HepG2 (cell line): ENCODE measurements around the gene RHBDD3. TPM values are rescaled to one million over a fixed set of nuclear protein-coding genes. Genes with fewer than 3 reads are reported as not detected.
A peak's percentile ranks its signal among the peaks of the same experiment; 100 is the strongest.

Source experiments
- CBX1 ChIP-seq: IDR thresholded peaks from one replicate; pipeline ENCODE4 v1.6.1; 2016; ENCODE audit warnings: antibody characterized with exemption, low read depth
- CSRNP1 ChIP-seq: sonication (generic); formaldehyde crosslinking; IDR thresholded peaks from 2 replicates; pipeline ENCODE4 v1.8.1; 2023; ENCODE audit warnings: mild to moderate bottlenecking, missing genetic modification reagents
- EHMT2 ChIP-seq: fragments of 200-600 bp; sonication (generic); IDR thresholded peaks from 2 replicates; pipeline ENCODE4 v1.7.0; 2017; ENCODE audit warnings: antibody characterized with exemption, low read depth, low read length, borderline replicate concordance
- ETV5 ChIP-seq: IDR thresholded peaks from 2 replicates; pipeline ENCODE4 v1.6.1; 2018; ENCODE audit warnings: missing biosample characterization, missing genetic modification reagents, inconsistent platforms, borderline replicate concordance
- GLI4 ChIP-seq: sonication (generic); formaldehyde crosslinking; IDR thresholded peaks from 2 replicates; pipeline ENCODE4 v1.5.1; 2020; ENCODE audit warnings: missing genetic modification reagents, mild to moderate bottlenecking, moderate library complexity, borderline replicate concordance
- GMEB2 ChIP-seq: IDR thresholded peaks from 2 replicates; pipeline ENCODE4 v1.6.1; 2016; ENCODE audit warnings: missing biosample characterization, missing genetic modification reagents, low read depth
- GTF2F1 ChIP-seq: fragments of 150-350 bp; IDR thresholded peaks from 2 replicates; pipeline ENCODE4 v1.6.1; 2014; ENCODE audit warnings: low read length
- HNF1B ChIP-seq: sonication (generic); formaldehyde crosslinking; IDR thresholded peaks from 2 replicates; pipeline ENCODE4 v1.5.1; 2020; ENCODE audit warnings: mild to moderate bottlenecking, moderate library complexity, missing genetic modification reagents
- IRF2 ChIP-seq: IDR thresholded peaks from 2 replicates; pipeline ENCODE4 v1.6.1; 2018; ENCODE audit warnings: missing genetic modification reagents, missing compliant biosample characterization
- KDM2A ChIP-seq: sonication (generic); formaldehyde crosslinking; IDR thresholded peaks from 2 replicates; pipeline ENCODE4 v1.4.0; 2020; ENCODE audit warnings: low read depth, missing genetic modification reagents, borderline replicate concordance
- RNF2 ChIP-seq: fragments of 450-650 bp; conservative IDR thresholded peaks from 2 replicates; pipeline ENCODE4 v1.6.1; 2016; ENCODE audit warnings: low read depth
- ZBTB2 ChIP-seq: sonication (generic); formaldehyde crosslinking; IDR thresholded peaks from 2 replicates; pipeline ENCODE4 v1.8.0; 2022; ENCODE audit warnings: low read depth, missing genetic modification reagents
- ZBTB3 ChIP-seq: sonication (generic); formaldehyde crosslinking; IDR thresholded peaks from 2 replicates; pipeline ENCODE4 v1.4.0; 2020; ENCODE audit warnings: low read depth, mild to moderate bottlenecking, moderate library complexity, missing genetic modification reagents, borderline replicate concordance
- ZNF121 ChIP-seq: sonication (generic); formaldehyde crosslinking; IDR thresholded peaks from 2 replicates; pipeline ENCODE4 v1.5.0; 2020; ENCODE audit warnings: mild to moderate bottlenecking, missing genetic modification reagents
- ZNF776 ChIP-seq: sonication (generic); formaldehyde crosslinking; IDR thresholded peaks from 2 replicates; pipeline ENCODE4 v1.4.0; 2020; ENCODE audit warnings: mild to moderate bottlenecking, missing genetic modification reagents
- ZNF800 ChIP-seq: sonication (generic); formaldehyde crosslinking; IDR thresholded peaks from 2 replicates; pipeline ENCODE4 v1.4.0; 2020; ENCODE audit warnings: missing genetic modification reagents
- ZNF879 ChIP-seq: sonication (generic); formaldehyde crosslinking; IDR thresholded peaks from 2 replicates; pipeline ENCODE4 v1.8.1; 2023; ENCODE audit warnings: missing genetic modification reagents
- polyA plus RNA-seq, 8 experiments: library from polyadenylated mRNA; depleted of rRNA in 3 of 8; stranded (reverse) in 7 of 8; unstranded in 1 of 8; fragments of >200 nt; fragmentation: Illumina TruSeq in 4 of 8; extraction: Trizol in 4 of 8; gene quantifications; 2 replicates each; pipeline versions ENCODE4 v1.2.1 to v1.2.3, GENCODE V29; 2011 to 2016; ENCODE audit warnings: low read depth in 4 of 8, missing spikeins in 1 of 8, mixed read lengths in 1 of 8; ENCODE audit not compliant: insufficient read depth in 1 of 8
- total RNA-seq, 5 experiments: library from RNA; depleted of rRNA; stranded (reverse); fragments of >200 nt; fragmentation: Illumina TruSeq; extraction: Trizol; gene quantifications; 2 replicates each; pipeline ENCODE4 v1.2.3, GENCODE V29; 2016; ENCODE audit warnings: low read depth in 1 of 5
- TF ChIP-seq, protein P1 (sequence below): sonication (generic); formaldehyde crosslinking; IDR thresholded peaks from 2 replicates; pipeline ENCODE4 v1.5.1; 2020; ENCODE audit warnings: mild to moderate bottlenecking, missing genetic modification reagents, moderate library complexity

The RHBDD3 gene
- total and polyA plus RNA-seq, 2 of the 13 experiments (the other 11 are each of a cell fraction or from before 2014, with no cell fraction given): 12.1 to 26.7 TPM

DNA sequence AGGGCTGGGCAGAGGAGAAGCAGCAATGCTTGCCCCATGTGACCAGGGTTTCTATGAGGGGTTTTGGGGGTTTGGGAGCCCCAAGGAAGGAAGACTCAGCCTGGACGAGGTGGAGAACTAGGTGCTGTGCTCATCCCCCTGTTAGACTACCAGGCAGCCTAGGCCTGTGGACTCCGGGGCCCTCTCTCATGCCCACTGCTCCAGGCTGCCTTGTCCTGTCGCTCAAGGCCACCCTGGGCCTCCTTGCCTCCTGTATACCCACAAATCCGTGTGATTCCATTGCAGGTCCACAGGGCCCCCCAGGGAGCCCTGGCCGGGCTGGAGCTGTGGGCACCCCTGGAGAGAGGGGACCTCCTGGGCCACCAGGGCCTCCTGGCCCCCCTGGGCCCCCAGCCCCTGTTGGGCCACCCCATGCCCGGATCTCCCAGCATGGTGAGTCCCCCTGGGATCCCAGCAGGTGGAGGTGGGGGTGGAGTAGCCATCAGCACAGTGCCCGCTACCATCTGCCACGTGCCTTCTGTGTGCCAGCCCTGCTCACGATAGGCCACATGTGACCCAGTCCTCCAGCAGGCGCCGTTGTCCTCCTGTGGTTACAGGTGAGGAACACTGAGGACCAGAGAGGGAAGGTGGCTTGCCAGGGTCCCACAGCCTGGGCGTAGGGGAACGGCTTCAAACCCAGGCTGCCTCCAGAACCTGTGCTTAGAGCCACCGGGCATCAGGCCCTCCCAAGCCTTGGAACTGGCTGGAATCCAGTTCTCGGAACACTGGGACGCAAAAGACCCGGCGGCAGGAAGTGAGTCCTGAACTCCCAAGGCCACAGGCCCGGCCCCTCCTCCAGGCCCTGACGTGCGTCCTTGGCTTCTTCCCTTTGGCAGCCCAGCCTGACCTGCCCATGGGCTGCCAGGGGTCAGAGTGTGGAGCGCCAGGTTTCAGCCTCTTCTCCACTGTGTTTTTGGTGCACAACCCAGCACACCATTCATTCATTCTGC is 35.5 kb downstream of the RHBDD3 start (continued):
- TF ChIP-seq ZNF800: 0 out of 2 replicates have a peak, but pooled peaks have one; percentile 61
- TF ChIP-seq GLI4 (CRISPR knock-in tag): peak; percentile 45; the same call in 1 of the 2 replicates
- TF ChIP-seq ETV5 (CRISPR knock-in tag): peak; percentile 89
- TF ChIP-seq CSRNP1 (CRISPR knock-in tag): 0 out of 2 replicates have a peak, but pooled peaks have one; percentile 33
- peak; percentile 61 for TF ChIP-seq KDM2A (CRISPR knock-in tag)
- no peak for TF ChIP-seq CBX1
- TF ChIP-seq ZBTB3: no peak
- TF ChIP-seq ZNF879: no peak
- TF ChIP-seq RNF2: peak; percentile 75
- TF ChIP-seq EHMT2: no peak
- TF ChIP-seq IRF2: peak; percentile 26; the same call in 1 of the 2 replicates
- no peak for TF ChIP-seq GTF2F1
- TF ChIP-seq, protein P1, sequence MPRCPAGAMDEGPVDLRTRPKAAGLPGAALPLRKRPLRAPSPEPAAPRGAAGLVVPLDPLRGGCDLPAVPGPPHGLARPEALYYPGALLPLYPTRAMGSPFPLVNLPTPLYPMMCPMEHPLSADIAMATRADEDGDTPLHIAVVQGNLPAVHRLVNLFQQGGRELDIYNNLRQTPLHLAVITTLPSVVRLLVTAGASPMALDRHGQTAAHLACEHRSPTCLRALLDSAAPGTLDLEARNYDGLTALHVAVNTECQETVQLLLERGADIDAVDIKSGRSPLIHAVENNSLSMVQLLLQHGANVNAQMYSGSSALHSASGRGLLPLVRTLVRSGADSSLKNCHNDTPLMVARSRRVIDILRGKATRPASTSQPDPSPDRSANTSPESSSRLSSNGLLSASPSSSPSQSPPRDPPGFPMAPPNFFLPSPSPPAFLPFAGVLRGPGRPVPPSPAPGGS: peak; percentile 82; the same call in 1 of the 2 replicates
- peak; percentile 48 for TF ChIP-seq ZNF121 (CRISPR knock-in tag)
- TF ChIP-seq HNF1B (CRISPR knock-in tag): no peak
- no peak for TF ChIP-seq GMEB2 (CRISPR knock-in tag)
- no peak for TF ChIP-seq ZBTB2 (CRISPR knock-in tag)
- TF ChIP-seq ZNF776 (CRISPR knock-in tag): no peak
